Stimulated activated CD4-positive, alpha-beta T cell treated with anti-CD3 and anti-CD28 coated beads, TNF-alpha, amount 100 ng/mL, for 4 hours (primary cell): ENCODE data around the gene ELAVL1.
"Not testable (repeated sequence)": the region's sequence is repeated elsewhere in the genome, so short reads cannot be mapped to it uniquely, and the experiment has no call there.

Source experiments
- DNase-seq, 3 experiments: peaks; one replicate each; pipeline ENCODE4 v3.0.0-alpha.2; 2020; ENCODE audit warnings: low read depth in 3 of 3

ELAVL1 gene

DNA sequence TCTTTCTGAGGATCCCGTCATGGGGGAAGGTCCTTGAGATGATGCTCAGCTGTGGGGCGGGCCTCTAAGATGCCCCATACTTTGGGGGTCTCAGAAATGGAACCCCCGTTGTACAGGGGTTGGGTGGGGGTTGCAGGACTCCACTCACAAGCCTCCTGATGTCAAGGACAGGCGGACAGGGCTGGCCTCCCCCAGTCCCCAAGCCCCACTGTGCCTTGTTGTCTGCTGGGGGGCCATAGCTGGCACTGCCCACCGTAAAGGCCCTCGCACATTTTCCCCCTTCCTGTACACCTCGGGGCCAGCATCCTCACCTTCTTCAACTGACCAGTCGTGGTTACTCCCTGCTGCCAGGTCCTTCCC, 82.6 kb downstream of the ELAVL1 start:
- no peak for DNase-seq

DNA sequence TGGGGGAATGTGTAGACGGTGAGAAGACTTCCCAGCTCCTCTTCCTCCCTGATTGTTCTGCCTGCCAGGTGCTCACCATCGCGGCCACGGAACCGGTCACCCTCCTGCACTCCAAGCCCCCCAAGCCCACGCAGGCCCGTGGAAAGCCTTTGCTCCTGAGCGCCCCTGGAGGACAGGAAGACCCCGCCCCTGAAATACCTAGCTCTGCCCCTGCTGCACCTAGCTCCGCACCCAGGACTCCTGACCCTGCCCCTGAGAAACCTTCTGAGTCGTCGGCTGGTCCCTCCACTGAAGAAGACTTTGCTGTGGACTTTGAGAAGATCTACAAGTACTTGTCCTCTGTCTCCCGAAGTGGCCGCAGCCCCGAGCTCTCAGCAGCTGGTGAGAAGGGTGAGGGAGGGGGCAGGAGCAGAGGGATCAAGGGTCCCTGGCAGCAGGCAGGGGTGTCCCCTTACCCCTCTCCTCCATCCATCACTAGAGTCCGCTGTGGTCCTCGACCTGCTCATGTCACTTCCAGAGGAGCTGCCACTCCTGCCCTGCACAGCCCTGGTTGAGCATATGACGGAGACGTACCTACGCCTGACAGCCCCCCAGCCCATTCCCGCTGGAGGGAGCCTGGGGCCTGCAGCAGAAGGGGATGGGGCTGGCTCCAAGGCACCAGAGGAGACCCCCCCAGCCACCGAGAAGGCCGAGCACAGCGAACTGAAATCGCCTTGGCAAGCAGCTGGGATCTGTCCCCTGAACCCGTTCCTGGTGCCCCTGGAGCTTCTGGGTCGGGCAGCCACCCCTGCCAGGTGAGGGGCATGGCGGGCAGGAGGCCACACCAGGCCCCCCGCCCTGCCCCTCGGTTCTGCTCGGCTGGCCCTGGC, 83.2 kb downstream of the ELAVL1 start:
- DNase-seq, result no peak

DNA sequence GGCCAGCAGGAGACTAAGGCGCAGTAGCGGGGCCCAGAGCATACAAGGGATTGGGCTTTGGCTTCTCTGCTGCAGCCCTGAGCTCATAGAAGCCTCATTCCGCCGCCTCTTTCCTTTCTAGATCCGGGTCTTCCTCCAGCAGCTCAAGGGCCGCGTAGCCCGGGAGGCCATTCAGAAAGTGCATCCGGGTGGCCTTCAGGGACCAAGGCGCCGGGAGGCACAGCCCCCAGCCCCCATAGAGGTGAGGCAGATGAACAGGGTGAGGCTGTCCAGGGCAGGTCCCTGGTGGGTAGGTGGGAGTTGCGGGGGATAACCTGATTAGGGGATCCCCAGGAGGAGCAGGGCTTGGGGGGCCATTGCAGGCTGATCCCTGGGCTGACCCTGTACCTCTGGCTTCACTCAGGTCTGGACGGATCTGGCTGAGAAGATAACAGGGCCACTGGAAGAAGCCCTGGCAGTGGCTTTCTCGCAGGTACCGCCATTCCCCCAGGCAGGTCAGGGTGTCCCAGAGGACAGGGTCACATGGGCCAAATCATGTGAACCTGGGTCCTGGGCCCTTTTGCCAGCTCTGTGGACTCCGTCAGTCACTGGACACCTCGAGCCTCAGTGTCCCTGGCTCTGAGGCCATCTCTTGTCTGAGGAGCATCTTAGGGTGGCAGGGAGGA, 84.0 kb downstream of the ELAVL1 start:
- DNase-seq, result no peak

DNA sequence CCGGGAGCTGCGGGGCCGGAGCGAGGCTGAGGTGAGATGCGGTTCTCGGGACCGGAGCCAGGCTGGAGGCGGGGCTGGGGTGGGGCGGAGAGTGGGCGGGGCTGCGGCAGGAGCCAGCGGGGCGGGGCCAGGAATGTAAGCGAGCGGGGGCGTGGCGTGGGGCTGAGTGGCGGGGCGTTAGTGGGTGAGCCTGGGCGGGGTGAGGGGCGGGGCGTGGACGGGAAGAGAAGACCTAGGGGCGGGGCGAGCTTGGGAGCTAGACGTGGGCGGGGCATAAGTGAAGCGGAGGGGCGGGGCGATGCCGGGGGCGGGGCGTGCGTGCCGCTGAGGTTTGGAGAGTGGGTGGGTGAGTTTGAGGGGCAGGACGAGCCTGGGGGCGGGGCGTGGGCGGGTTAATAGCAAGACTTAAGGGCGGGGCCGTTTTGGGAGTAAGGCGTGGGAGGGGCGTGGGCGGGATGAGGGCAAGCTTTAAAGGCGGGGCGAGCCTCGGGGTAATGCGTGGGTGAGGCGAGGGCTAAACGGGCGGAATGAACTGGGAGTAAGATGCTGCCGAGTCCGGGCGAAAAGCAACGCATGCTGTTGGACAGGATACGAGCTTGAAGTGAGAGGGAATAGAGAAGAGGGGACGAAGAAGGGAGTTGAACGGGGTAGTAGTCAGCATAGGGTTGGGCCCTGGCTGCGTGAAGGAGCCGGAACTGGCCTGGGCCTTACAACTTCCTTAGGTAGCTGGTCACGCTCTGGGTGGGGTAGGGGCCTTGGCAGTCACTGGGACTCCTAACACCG, 84.7 kb downstream of the ELAVL1 start:
- DNase-seq, result peak; percentile 99 to 100 (median 100)

DNA sequence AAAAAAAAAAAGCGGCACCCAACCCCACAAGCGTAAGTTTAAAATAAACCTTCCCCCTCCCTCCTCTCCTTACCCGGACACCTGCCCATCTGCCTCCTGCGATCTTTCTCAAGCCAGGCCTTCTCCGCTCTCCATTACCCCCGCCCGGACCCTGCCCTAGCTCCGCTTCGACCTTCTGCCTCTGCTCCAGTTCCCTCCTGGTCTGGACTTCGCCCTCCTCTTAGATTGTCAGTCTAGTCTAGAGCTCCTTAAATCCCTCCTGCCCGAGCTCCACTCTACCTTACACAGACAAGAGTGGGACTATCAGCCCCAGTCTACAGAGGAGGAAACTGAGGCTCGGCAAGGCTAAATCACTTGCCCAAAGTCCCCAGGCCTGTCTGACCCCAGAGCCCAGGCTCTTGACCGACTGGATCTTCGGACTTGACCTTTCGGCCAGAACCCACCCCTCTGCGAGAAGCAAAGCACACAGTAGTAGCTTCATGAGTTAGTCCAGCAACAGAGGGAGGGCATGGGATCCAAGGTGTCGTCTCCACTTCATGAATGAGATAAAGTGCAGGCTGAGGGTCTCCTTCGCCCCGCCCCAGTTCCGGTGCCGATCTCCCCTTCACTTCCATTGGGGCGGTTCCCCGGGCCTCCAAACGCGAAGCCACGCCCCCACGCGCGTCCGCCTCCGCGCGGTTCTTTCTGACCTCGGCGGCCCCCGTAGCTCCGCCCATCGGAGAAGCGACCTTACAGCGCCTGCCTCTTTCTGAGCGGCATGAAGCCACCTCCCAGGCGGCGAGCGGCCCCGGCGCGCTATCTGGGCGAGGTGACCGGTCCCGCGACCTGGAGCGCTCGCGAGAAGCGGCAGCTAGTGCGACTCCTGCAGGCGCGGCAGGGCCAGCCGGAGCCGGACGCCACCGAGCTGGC, 85.6 kb downstream of the ELAVL1 start, which contains the start of gene SNAPC2:
Gene SNAPC2 (plus strand): TSS at position 729 of the 909 bp plus-strand sequence. CDS start 29 bp downstream, at position 758.
- peak; percentile 91 to 98 (median 95) for DNase-seq

DNA sequence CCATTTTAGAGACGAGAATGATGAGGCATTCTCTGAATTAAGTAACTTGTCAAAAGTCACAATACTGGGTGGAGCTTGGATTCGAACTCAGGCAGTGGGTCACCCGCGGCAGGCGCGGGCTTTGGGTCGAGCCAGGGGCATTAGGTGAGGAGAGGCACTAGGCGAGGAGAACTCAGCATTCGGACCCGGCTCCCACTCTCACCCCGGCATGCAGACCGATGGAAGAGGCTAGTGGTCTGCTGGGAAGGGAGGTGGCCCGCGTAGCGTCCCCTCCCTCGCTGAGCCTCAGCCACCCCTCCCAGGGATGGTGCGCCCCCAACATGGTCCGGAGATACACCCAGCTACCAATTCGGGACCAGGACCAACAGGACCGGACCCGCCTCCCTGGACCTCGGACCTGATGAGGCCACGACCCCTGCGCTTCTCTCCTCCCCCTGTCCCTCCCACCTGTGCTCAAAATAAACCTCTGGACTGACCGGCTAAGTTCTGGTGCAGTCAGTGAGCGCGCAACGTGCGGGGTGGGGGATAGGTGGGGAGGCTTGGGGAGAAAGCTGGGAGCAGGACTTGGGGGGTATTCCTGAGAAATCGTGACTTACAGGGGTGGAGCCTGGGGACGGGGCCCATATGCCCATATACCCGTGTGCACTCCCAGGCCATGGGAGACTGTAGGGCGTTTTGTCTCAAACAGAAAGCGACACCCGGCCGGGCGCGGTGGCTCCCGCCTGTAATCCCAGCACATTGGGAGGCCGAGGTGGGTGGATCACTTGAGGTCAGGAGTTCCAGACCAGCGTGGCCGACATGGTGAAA, 86.6 kb downstream of the ELAVL1 start:
- no peak for DNase-seq

DNA sequence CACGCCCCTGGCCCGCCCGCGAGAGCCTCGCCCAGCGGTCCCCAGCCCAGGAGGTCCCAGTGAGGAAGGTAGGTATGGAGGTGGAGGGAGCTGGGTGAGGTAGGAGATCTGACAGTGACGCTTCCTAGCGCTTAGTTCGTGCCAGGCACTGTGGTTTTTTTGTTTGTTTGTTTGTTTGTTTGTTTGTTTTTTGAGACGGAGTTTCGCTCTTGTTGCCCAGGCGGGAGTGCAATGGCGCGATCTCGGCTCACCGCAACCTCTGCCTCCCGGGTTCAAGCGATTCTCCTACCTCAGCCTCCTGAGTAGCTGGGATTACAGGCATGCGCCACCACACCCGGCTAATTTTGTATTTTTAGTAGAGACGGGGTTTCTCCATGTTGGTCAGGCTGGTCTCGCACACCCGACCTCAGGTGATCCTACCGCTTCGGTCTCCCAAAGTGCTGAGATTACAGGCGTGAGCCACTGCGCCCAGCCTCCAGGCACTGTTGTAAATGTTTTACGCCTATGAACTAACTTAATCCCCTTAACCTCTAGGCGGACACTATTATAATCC, 87.3 kb downstream of the ELAVL1 start:
- DNase-seq, result not testable (repeated sequence)

DNA sequence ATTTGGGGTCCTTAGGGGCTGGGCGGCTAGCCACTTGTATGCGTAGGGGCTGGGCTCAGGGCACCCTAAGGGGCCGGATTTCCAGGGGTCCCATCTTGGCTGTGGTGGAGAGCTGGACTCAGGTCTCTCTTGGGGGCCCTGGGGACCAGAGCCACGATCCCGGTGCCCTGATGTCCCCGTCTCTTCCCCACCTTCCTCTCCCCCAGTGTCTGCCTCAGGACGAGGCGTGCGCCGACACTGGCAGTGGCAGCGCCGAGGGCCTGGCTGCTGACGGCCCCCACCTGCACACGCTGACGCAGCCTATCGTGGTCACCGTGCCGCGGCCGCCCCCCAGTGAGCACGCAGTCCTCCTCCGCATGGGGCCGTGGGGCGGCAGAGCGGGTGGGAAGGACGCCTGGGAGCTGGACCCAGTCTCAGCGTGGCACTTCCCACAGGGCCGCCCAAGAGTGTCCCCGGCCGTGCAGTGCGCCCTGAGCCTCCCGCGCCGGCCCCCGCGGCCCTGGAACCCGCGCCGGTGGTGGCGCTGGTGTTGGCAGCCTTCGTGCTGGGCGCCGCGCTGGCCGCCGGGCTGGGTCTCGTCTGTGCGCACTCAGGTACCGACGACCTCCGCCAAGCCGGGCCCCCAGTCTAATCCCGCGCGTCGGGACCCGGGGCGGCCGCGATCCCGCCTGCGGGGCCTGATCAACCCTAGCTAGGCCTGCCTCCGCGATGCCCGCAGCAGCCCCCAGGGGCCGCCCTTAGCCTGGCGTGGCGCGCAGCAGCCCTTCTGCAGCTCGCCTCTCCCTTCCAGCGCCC, 88.0 kb downstream of the ELAVL1 start:
- peak in 2 of 3 experiments; percentile 44 to 48 for DNase-seq

DNA sequence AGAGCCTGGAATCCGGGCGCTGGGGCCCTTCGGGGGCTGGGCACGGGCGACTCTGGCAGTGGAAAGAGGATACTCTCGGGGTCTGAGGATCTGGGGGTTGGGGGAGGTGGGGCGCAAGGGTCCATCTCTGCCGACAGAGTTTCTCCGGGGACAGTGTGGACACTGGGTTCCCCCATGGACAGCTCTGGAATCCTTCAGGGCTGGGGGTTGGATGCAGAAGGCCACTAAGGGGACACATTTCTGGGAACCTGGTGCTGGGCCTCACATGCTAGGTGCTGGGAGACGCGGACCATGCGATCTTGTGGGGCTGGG, 88.5 kb downstream of the ELAVL1 start:
- no peak for DNase-seq

DNA sequence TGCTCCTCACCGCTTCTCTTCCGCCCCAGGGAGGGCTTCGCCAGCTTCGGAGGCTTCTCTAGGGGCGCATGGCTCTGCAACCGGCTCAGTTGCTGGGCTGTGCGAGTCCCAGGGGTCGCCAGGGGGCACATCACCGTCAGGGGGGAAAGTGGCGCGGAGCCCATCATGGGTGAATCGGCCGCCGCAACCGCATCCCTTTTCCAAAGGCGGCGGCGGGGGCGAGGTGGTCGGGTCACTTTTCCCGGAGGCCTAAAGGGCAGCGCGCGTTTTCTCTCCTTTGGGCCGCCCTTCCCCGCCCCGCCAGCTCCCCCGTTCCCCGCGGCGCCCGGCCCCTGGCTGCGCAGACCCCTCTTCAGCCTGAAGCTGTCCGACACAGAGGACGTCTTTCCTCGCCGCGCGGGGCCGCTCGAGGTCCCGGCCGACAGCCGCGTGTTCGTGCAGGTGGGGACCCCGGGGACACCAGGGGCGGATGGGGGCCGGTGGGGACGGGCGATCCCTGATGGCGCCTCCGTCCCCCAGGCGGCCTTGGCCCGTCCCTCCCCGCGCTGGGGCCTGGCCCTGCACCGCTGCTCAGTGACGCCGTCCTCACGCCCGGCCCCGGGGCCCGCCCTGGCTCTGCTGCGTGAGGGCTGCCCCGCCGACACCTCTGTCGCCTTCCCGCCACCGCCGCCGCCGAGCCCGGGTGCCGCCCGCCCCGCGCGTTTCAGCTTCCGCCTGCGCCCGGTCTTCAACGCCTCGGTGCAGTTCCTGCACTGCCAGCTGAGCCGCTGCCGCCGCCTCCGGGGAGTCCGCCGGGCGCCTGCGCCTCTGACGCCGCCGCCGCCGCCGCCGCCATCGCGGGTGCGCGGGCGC, 89.1 kb downstream of the ELAVL1 start:
- peak in 1 of 3 experiments; percentile 41 for DNase-seq

DNA sequence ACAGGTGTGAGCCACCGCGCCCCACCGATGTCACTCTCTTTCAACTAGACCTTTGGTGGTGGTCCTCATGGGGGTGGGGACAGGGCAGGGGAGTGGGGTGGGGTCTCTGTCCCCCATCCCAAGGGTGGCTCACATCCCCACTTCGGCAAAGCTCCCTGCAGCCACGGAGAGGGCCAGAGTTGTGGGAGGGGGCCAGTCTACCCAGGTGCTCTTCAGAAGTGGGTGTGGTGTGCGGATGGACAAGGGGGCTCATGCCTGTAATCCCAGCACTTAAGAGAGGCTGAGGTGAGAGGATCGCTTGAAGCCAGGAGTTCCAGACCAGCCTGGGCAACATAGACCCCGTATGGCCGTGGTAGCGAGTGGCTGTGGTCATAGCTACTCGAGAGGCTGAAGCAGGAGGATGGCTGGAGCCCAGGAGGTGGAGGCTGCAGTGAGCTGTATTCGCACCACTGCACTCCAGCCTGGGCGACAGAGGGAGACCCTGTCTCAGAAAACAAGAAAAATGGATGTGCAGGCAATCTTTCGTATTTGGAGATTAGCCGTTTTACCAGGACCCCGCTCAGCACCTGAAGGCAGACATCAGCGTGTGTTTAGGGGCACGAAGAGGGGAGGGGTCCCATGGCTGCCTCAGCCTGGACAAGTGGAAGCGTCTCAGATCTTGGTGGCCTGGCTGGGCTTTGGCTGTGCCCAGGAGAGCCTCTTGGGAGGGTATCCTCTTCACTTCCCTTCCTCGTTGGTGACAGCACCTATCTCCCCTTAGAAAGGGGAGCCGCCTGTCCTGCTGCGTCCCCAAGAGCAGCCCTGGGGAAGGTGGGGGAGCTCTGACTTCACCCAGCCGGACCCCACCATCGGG, 90.0 kb downstream of the ELAVL1 start:
- no peak for DNase-seq

DNA sequence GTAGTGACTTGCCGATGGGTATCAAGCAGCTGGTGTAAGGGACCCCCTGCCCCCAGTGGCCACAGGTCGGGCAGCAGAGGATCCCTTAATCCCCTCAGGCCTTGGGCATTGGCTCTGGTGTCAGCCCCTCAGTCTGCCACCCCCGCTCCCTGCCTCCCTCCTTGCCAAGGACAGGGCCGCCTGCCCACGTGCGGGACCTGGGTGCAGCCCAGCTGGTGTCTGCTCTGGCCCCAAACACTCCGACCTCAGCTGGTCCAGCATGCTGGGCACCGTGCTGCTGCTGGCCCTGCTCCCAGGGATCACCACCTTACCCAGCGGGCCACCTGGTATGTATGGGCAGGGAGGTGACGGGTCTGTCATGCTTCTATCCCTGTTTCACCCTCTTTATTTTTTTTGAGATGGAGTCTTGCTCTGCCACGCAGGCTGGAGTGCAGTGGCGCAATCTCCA, 90.8 kb downstream of the ELAVL1 start, which contains the start of gene TGFBR3L:
Gene TGFBR3L (plus strand): TSS at position 233 of the 448 bp plus-strand sequence.
- no peak for DNase-seq

DNA sequence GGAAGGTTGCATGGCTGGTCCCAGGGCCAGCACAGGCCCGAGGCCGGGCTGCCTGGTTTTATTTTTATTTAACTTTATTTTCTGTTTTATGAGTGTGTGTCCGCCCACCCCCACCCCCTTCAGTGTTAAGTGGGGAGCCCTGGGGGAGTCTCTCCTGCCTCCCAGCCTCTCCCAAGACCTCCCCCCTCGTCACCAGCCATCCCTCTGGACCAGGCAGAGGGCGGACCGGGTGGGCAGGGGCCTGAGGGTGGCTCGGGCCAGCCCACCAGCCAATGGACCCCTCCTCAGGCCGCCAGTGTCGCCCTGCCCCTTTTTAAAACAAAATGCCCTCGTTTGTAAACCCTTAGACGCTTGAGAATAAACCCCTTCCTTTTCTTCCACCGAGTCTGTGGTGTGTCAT, 91.3 kb downstream of the ELAVL1 start:
- no peak for DNase-seq

DNA sequence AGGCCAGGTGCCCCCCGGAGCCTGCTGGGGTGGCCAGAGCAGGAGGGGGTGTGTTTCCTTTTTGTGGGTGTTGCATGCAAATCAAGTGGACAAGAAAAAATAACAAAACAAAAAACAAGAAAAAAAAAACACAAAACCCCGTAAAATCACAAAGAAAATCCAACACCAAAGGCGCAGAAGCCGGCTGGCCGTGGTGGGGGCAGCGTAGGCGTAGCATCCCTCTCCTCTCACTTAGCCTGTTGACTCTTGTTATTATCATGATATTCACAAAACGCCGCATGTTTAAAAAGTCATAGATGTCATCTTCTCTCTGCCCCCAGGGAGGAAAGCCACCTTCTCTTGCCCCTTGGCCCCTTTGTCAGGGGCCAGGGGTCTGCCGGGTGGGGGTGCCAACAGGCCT, 91.8 kb downstream of the ELAVL1 start:
- no peak for DNase-seq

DNA sequence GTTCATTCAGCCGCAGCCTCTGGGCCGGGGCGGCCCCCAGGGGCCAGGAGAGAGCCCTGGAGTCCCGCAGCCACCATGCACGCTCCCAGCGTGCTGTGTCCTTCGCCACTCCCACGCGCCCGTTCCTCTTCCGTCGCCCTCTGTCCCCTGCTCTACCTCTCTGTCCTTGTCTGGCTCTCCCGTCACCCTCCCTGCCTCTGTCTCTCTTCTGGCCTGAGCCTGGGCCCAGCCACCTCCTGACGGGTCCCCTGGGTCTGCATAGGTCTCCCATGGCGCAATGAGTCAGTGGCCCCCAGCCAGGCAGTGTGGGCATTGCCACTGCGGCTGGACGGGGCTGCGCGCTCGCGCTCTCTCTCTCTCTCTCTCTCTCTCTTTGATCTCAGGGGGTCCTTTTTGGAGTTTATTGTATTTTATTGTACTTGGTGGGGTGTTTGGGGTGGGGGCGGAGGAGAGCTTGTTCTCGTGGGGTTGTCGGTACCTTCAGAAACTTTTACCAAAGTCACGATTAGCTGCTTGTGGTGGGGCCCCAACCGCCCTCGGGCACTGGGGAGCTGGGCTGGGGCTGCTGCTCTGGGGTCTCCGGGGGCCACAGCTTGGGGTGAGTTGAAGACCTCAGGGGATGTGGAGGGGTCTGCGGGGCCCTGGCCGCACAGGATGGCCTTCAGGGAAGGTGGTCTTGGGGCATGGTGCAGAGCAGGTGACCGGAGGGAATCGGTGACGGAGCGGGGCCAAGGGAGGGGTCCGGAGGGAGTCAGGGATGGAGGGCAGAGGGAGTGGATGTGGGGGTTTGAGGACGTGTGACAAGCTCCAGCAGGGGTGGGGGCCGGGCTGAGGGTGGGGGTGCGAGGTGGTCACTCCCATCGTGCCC, 92.5 kb downstream of the ELAVL1 start:
- no peak for DNase-seq

DNA sequence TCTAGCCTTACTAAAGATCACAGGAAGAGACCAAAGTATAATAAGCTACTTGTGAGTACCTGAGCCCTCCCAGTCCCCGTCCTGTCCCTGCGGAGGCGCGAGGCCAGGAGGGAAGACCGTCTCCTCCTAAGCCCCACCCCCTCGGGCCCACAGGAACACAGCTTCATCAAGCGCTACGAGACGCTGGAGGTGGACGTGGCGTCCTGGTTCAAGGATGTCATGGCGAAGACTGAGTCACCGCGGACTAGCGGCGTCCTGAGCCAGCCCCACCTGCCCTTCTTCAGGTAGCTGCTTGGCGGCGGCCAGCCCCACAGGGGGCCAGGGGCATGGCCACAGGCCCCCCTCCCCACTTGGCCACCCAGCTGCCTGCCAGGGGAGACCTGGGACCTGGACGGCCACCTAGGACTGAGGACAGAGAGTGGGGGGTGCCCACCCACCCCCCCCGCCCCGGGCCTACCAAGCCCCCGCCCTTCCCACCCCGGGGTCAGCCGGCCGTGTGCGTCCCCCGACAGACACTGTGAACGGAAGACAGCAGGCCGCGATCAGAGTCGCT, 93.2 kb downstream of the ELAVL1 start:
- DNase-seq, result no peak
